Measurements from ENCODE around the gene ACHE.
A peak's percentile ranks its signal among the peaks of the same experiment; 100 is the strongest.

The ACHE gene

GRCh38 chr7:100874577-100875355 is 20.9 kb downstream of the ACHE start, which contains the start of gene SRRT:
SRRT (plus strand) TSS chr7:100875103; CDS start chr7:100875591, 488 bp downstream.
- TF ChIP-seq CTCF (IDR thresholded peaks at IDR 0.05; ENCODE audit: low read length, missing control alignments) = peak; percentile 20
- peak; percentile 99 for DNase-seq (ENCODE audit: low read depth)
- H3K4me3 ChIP-seq (replicated peaks; ENCODE audit: low read depth, low read length) = peak within 1 kb of the TSS; percentile 94

- TF ChIP-seq CTCF (IDR thresholded peaks at IDR 0.05; ENCODE audit: low read length, missing control alignments) = no peak
- H3K4me3 ChIP-seq (replicated peaks; ENCODE audit: low read depth, low read length) = peak overlapping the region; percentile 94
- no peak for DNase-seq (ENCODE audit: low read depth)
Observed at GRCh38 chr7:100874300-100874576, 21.4 kb downstream of the ACHE start.

- TF ChIP-seq CTCF (IDR thresholded peaks at IDR 0.05; ENCODE audit: low read length, missing control alignments) = no peak
- H3K4me3 ChIP-seq (replicated peaks; ENCODE audit: low read depth, low read length) = no peak overlapping the region
- DNase-seq (ENCODE audit: low read depth) = no peak
Observed at GRCh38 chr7:100873599-100874299, 21.9 kb downstream of the ACHE start.

- no peak for DNase-seq (ENCODE audit: low read depth)
- no peak for TF ChIP-seq CTCF (IDR thresholded peaks at IDR 0.05; ENCODE audit: low read length, missing control alignments)
- H3K4me3 ChIP-seq (replicated peaks; ENCODE audit: low read depth, low read length) = peak overlapping the region; percentile 94
Observed at GRCh38 chr7:100867776-100868485, 27.8 kb downstream of the ACHE start.

- H3K4me3 ChIP-seq (replicated peaks; ENCODE audit: low read depth, low read length) = peak within 1 kb of the TSS; percentile 94
- TF ChIP-seq CTCF (IDR thresholded peaks at IDR 0.05; ENCODE audit: low read length, missing control alignments) = no peak
- DNase-seq (ENCODE audit: low read depth) = peak; percentile 90
Observed at GRCh38 chr7:100867040-100867775, 28.5 kb downstream of the ACHE start, which contains the start of gene TRIP6. TRIP6 (plus strand) TSS chr7:100867387; CDS start chr7:100867498, 111 bp downstream.

- DNase-seq (ENCODE audit: low read depth) = no peak
- H3K4me3 ChIP-seq (replicated peaks; ENCODE audit: low read depth, low read length) = peak overlapping the region; percentile 94
- no peak for TF ChIP-seq CTCF (IDR thresholded peaks at IDR 0.05; ENCODE audit: low read length, missing control alignments)
Observed at GRCh38 chr7:100866729-100867039, 29.0 kb downstream of the ACHE start.

Data from fibroblast of pulmonary artery (primary cell).